Loucy (cell line): ENCODE measurements around the gene GCLC.

Source experiments
- EZH2phosphoT487 ChIP-seq: fragments of 200-600 bp; IDR thresholded peaks from 2 replicates; pipeline ENCODE4 v1.6.1; 2018; ENCODE audit warnings: antibody characterized with exemption, mild to moderate bottlenecking, moderate library complexity, borderline replicate concordance
- TF ChIP-seq, protein P1 (sequence below): fragments of 200-600 bp; sonication (generic); conservative IDR thresholded peaks from 2 replicates; pipeline ENCODE4 v1.5.1; 2014; ENCODE audit warnings: mild to moderate bottlenecking, antibody characterized with exemption, low read length

DNA sequence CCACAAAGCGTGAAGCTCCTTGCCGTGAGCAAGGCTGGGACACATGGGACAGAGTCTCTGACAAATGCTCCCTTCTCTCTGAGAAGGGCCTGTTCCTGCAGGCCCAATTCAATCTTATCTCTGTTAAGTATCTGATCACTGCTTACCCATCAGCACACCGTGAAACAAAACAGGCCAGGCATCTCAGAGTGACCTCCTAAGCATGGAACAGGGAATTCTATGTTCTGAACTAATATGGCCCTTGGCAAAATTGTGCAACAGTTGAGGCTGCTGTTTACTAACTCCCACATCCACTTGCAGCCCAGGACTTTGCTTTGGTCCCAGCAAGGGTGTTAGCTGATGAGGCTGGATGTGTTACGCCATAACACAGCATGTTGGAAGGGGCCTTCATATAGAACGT, 79.2 kb downstream of the GCLC start:
- TF ChIP-seq, protein P1, sequence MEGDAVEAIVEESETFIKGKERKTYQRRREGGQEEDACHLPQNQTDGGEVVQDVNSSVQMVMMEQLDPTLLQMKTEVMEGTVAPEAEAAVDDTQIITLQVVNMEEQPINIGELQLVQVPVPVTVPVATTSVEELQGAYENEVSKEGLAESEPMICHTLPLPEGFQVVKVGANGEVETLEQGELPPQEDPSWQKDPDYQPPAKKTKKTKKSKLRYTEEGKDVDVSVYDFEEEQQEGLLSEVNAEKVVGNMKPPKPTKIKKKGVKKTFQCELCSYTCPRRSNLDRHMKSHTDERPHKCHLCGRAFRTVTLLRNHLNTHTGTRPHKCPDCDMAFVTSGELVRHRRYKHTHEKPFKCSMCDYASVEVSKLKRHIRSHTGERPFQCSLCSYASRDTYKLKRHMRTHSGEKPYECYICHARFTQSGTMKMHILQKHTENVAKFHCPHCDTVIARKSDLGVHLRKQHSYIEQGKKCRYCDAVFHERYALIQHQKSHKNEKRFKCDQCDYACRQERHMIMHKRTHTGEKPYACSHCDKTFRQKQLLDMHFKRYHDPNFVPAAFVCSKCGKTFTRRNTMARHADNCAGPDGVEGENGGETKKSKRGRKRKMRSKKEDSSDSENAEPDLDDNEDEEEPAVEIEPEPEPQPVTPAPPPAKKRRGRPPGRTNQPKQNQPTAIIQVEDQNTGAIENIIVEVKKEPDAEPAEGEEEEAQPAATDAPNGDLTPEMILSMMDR, result no peak
- no peak for TF ChIP-seq EZH2phosphoT487
